Measurements from ENCODE around the gene PPT2.

PPT2 gene

GRCh38 chr6:32153564-32154513, at the start of gene PPT2:
TSS of gene PPT2 (plus strand) at chr6:32154141. CDS start at chr6:32154595, 454 bp downstream.
- no peak for TF ChIP-seq CTCF (IDR thresholded peaks at IDR 0.05)

GRCh38 chr6:32105433-32105832, 48.5 kb upstream of the PPT2 start:
- TF ChIP-seq CTCF (IDR thresholded peaks at IDR 0.05): no peak

GRCh38 chr6:32107406-32107805, 46.5 kb upstream of the PPT2 start:
- no peak for TF ChIP-seq CTCF (IDR thresholded peaks at IDR 0.05)

GRCh38 chr6:32108094-32108627, 45.8 kb upstream of the PPT2 start:
- no peak for TF ChIP-seq CTCF (IDR thresholded peaks at IDR 0.05)

- TF ChIP-seq CTCF (IDR thresholded peaks at IDR 0.05): no peak
Measured at GRCh38 chr6:32108727-32109113, 45.2 kb upstream of the PPT2 start.

- TF ChIP-seq CTCF (IDR thresholded peaks at IDR 0.05): no peak
Measured at GRCh38 chr6:32109114-32109764, 44.7 kb upstream of the PPT2 start, which contains the start of gene TNXB. TSS of gene TNXB (minus strand) at chr6:32109338. CDS start at chr6:32098198, 11,140 bp downstream.

- no peak for TF ChIP-seq CTCF (IDR thresholded peaks at IDR 0.05)
Measured at GRCh38 chr6:32109765-32110160, 44.2 kb upstream of the PPT2 start.

Data from LNCAP (cell line).